GM18520 (cell line): Measurements from ENCODE around the gene THSD4.

Experiments used
- ATAC-seq: cut with Tn5 transposase; IDR thresholded peaks from one replicate; pipeline ENCODE4 v1.9.1; 2021; ENCODE audit not compliant: unreplicated experiment

Gene THSD4

GRCh38 chr15:71220828-71221227 is 105.6 kb downstream of the THSD4 start:
- no peak for ATAC-seq

- no peak for ATAC-seq
Observed at GRCh38 chr15:71221417-71221816, 106.1 kb downstream of the THSD4 start.

GRCh38 chr15:71223516-71223915 is 108.2 kb downstream of the THSD4 start:
- ATAC-seq: no peak

GRCh38 chr15:71224024-71224423 is 108.8 kb downstream of the THSD4 start:
- no peak for ATAC-seq

- no peak for ATAC-seq
Observed at GRCh38 chr15:71225851-71226250, 110.6 kb downstream of the THSD4 start.

GRCh38 chr15:71226536-71227455 is 111.5 kb downstream of the THSD4 start:
- no peak for ATAC-seq

GRCh38 chr15:71228403-71228802 is 113.1 kb downstream of the THSD4 start:
- no peak for ATAC-seq

GRCh38 chr15:71230303-71230702 is 115.0 kb downstream of the THSD4 start:
- no peak for ATAC-seq

- no peak for ATAC-seq
Observed at GRCh38 chr15:71231758-71232157, 116.5 kb downstream of the THSD4 start.

- no peak for ATAC-seq
Observed at GRCh38 chr15:71232411-71232810, 117.1 kb downstream of the THSD4 start.

- no peak for ATAC-seq
Observed at GRCh38 chr15:71237456-71238188, 122.4 kb downstream of the THSD4 start.

- no peak for ATAC-seq
Observed at GRCh38 chr15:71238926-71239325, 123.7 kb downstream of the THSD4 start.

- no peak for ATAC-seq
Observed at GRCh38 chr15:71239592-71240364, 124.5 kb downstream of the THSD4 start.

- no peak for ATAC-seq
Observed at GRCh38 chr15:71242292-71242691, 127.0 kb downstream of the THSD4 start.

- no peak for ATAC-seq
Observed at GRCh38 chr15:71244250-71244649, 129.0 kb downstream of the THSD4 start.

GRCh38 chr15:71245588-71245987 is 130.3 kb downstream of the THSD4 start:
- no peak for ATAC-seq

- ATAC-seq: no peak
Observed at GRCh38 chr15:71248386-71248785, 133.1 kb downstream of the THSD4 start.

GRCh38 chr15:71249986-71250385 is 134.7 kb downstream of the THSD4 start:
- no peak for ATAC-seq

GRCh38 chr15:71250936-71251583 is 135.8 kb downstream of the THSD4 start:
- no peak for ATAC-seq

- no peak for ATAC-seq
Observed at GRCh38 chr15:71251584-71252043, 136.3 kb downstream of the THSD4 start.
